ENCODE measurements around the gene SPEN.

GRCh38 chr1:15899266-15899665 lies 51.8 kb downstream of the SPEN start:
- TF ChIP-seq CTCF (optimal IDR thresholded peaks at IDR 0.05 in 1 of 3, IDR thresholded peaks at IDR 0.05 in 1 of 3, conservative IDR thresholded peaks at IDR 0.05 in 1 of 3; ENCODE audit: extremely low read depth in 1 of 3, insufficient read depth in 2 of 3, low read length in 3 of 3) = no peak
- TF ChIP-seq EZH2 (IDR thresholded peaks at IDR 0.05; ENCODE audit: low read length) = no peak

Measured in keratinocyte (primary cell).